Measurements from ENCODE around the gene C1QA. TPM values are rescaled to one million over a fixed set of nuclear protein-coding genes. Genes with fewer than 3 reads are reported as not detected.

The C1QA gene
- total and polyA plus RNA-seq, 4 donors: 65.3 to 396 (median 197) TPM

GRCh38 chr1:22618056-22618455, 18.4 kb upstream of the C1QA start:
- no peak overlapping the region for H3K4me3 ChIP-seq (ENCODE audit: low read length in 2 of 2)
- ATAC-seq (ENCODE audit: low FRiP score): no peak
- 33 to 37% methylated on average over 16 of the region's 16 CpGs for whole genome bisulfite sequencing, 2 donors
- no peak for DNase-seq
- H3K27ac ChIP-seq (ENCODE audit: low read depth in 1 of 2, low read length in 2 of 2): no peak overlapping the region
- H3K36me3 ChIP-seq (ENCODE audit: control insufficient read depth in 1 of 2, insufficient read depth in 2 of 2, low read length in 1 of 2): no peaks in the 10 kb centered on the region
- H3K9me3 ChIP-seq (ENCODE audit: control insufficient read depth, low read length): no peaks in the 10 kb centered on the region
- intact Hi-C loops (cut with DNase I): no loop called here
- no peaks in the 10 kb centered on the region for H3K4me1 ChIP-seq (ENCODE audit: control insufficient read depth in 1 of 2, insufficient read depth in 2 of 2, low read length in 2 of 2)
- no peaks in the 10 kb centered on the region for H3K27me3 ChIP-seq (ENCODE audit: control insufficient read depth in 1 of 2, insufficient read depth in 2 of 2, low read length in 1 of 2)

GRCh38 chr1:22619252-22619651, 17.2 kb upstream of the C1QA start:
- Histone ChIP-seq H3K4me1 (ENCODE audit: control insufficient read depth in 1 of 2, insufficient read depth in 2 of 2, low read length in 2 of 2) (no peaks in the 10 kb centered on the region), H3K4me3 (ENCODE audit: low read length in 2 of 2) (no peak overlapping the region), H3K27ac (ENCODE audit: low read depth in 1 of 2, low read length in 2 of 2) (no peak overlapping the region), H3K27me3 (ENCODE audit: control insufficient read depth in 1 of 2, insufficient read depth in 2 of 2, low read length in 1 of 2) (no peaks in the 10 kb centered on the region), H3K36me3 (ENCODE audit: control insufficient read depth in 1 of 2, insufficient read depth in 2 of 2, low read length in 1 of 2) (no peaks in the 10 kb centered on the region), H3K9me3 (ENCODE audit: control insufficient read depth, low read length) (no peaks in the 10 kb centered on the region)
- no peak for DNase-seq
- 76 to 78% methylated on average over 7 of the region's 7 CpGs for WGBS, 2 donors
- intact Hi-C loops (cut with DNase I): no loop called here
- no peak for ATAC-seq (ENCODE audit: low FRiP score)

- H3K27me3 ChIP-seq (ENCODE audit: control insufficient read depth in 1 of 2, insufficient read depth in 2 of 2, low read length in 1 of 2): no peaks in the 10 kb centered on the region
- no peak overlapping the region for H3K4me3 ChIP-seq (ENCODE audit: low read length in 2 of 2)
- DNase-seq (no peak), ATAC-seq (ENCODE audit: low FRiP score) (no peak)
- no peaks in the 10 kb centered on the region for H3K36me3 ChIP-seq (ENCODE audit: control insufficient read depth in 1 of 2, insufficient read depth in 2 of 2, low read length in 1 of 2)
- H3K4me1 ChIP-seq (ENCODE audit: control insufficient read depth in 1 of 2, insufficient read depth in 2 of 2, low read length in 2 of 2): no peaks in the 10 kb centered on the region
- no peak overlapping the region for H3K27ac ChIP-seq (ENCODE audit: low read depth in 1 of 2, low read length in 2 of 2)
- no peaks in the 10 kb centered on the region for H3K9me3 ChIP-seq (ENCODE audit: control insufficient read depth, low read length)
- 55 to 72% methylated on average over 12 of the region's 12 CpGs for WGBS, 2 donors
- intact Hi-C loops (cut with DNase I): no loop called here
Measured at GRCh38 chr1:22619798-22620197, 16.6 kb upstream of the C1QA start.

GRCh38 chr1:22621761-22622160, 14.7 kb upstream of the C1QA start:
- Histone ChIP-seq H3K36me3 (ENCODE audit: control insufficient read depth in 1 of 2, insufficient read depth in 2 of 2, low read length in 1 of 2) (no peaks in the 10 kb centered on the region), H3K4me3 (ENCODE audit: low read length in 2 of 2) (no peak overlapping the region), H3K27me3 (ENCODE audit: control insufficient read depth in 1 of 2, insufficient read depth in 2 of 2, low read length in 1 of 2) (no peaks in the 10 kb centered on the region), H3K4me1 (ENCODE audit: control insufficient read depth in 1 of 2, insufficient read depth in 2 of 2, low read length in 2 of 2) (no peaks in the 10 kb centered on the region), H3K9me3 (ENCODE audit: control insufficient read depth, low read length) (no peaks in the 10 kb centered on the region), H3K27ac (ENCODE audit: low read depth in 1 of 2, low read length in 2 of 2) (no peak overlapping the region)
- no peak for DNase-seq
- WGBS, 2 donors: 53 to 54% methylated on average over 4 of the region's 4 CpGs
- ATAC-seq (ENCODE audit: low FRiP score): no peak
- intact Hi-C loops (cut with DNase I): no loop called here

GRCh38 chr1:22625262-22625925, 11.0 kb upstream of the C1QA start:
- no peaks in the 10 kb centered on the region for H3K27me3 ChIP-seq (ENCODE audit: control insufficient read depth in 1 of 2, insufficient read depth in 2 of 2, low read length in 1 of 2)
- no peak for ATAC-seq (ENCODE audit: low FRiP score)
- 32 to 36% methylated on average over 9 of the region's 9 CpGs for WGBS, 2 donors
- H3K27ac ChIP-seq (ENCODE audit: low read depth in 1 of 2, low read length in 2 of 2): no peak overlapping the region
- H3K4me3 ChIP-seq (ENCODE audit: low read length in 2 of 2): no peak overlapping the region
- no peak for DNase-seq
- intact Hi-C loops (cut with DNase I): no loop called here
- H3K9me3 ChIP-seq (ENCODE audit: control insufficient read depth, low read length): no peaks in the 10 kb centered on the region
- H3K4me1 ChIP-seq (ENCODE audit: control insufficient read depth in 1 of 2, insufficient read depth in 2 of 2, low read length in 2 of 2): no peaks in the 10 kb centered on the region
- H3K36me3 ChIP-seq (ENCODE audit: control insufficient read depth in 1 of 2, insufficient read depth in 2 of 2, low read length in 1 of 2): no peaks in the 10 kb centered on the region

- Histone ChIP-seq H3K27me3 (ENCODE audit: control insufficient read depth in 1 of 2, insufficient read depth in 2 of 2, low read length in 1 of 2) (no peaks in the 10 kb centered on the region), H3K36me3 (ENCODE audit: control insufficient read depth in 1 of 2, insufficient read depth in 2 of 2, low read length in 1 of 2) (no peaks in the 10 kb centered on the region), H3K4me1 (ENCODE audit: control insufficient read depth in 1 of 2, insufficient read depth in 2 of 2, low read length in 2 of 2) (no peaks in the 10 kb centered on the region), H3K27ac (ENCODE audit: low read depth in 1 of 2, low read length in 2 of 2) (no peak overlapping the region), H3K4me3 (ENCODE audit: low read length in 2 of 2) (no peak overlapping the region), H3K9me3 (ENCODE audit: control insufficient read depth, low read length) (no peaks in the 10 kb centered on the region)
- DNase-seq (no peak), ATAC-seq (ENCODE audit: low FRiP score) (no peak)
- WGBS, 2 donors: 18 to 20% methylated on average over 20 of the region's 20 CpGs
- intact Hi-C loops (cut with DNase I): no loop called here
Measured at GRCh38 chr1:22626237-22627157, 9.9 kb upstream of the C1QA start.

- DNase-seq (no peak), ATAC-seq (ENCODE audit: low FRiP score) (no peak)
- Histone ChIP-seq H3K36me3 (ENCODE audit: control insufficient read depth in 1 of 2, insufficient read depth in 2 of 2, low read length in 1 of 2) (no peaks in the 10 kb centered on the region), H3K9me3 (ENCODE audit: control insufficient read depth, low read length) (no peaks in the 10 kb centered on the region), H3K27ac (ENCODE audit: low read depth in 1 of 2, low read length in 2 of 2) (no peak overlapping the region), H3K27me3 (ENCODE audit: control insufficient read depth in 1 of 2, insufficient read depth in 2 of 2, low read length in 1 of 2) (no peaks in the 10 kb centered on the region), H3K4me1 (ENCODE audit: control insufficient read depth in 1 of 2, insufficient read depth in 2 of 2, low read length in 2 of 2) (no peaks in the 10 kb centered on the region), H3K4me3 (ENCODE audit: low read length in 2 of 2) (no peak overlapping the region)
- 53% methylated on average over 5 of the region's 5 CpGs for WGBS, 2 donors
- intact Hi-C loops (cut with DNase I): no loop called here
Measured at GRCh38 chr1:22627331-22627730, 9.1 kb upstream of the C1QA start.

- WGBS, 2 donors: 44 to 46% methylated on average over 11 of the region's 11 CpGs
- no peak overlapping the region for H3K27ac ChIP-seq (ENCODE audit: low read depth in 1 of 2, low read length in 2 of 2)
- no peaks in the 10 kb centered on the region for H3K36me3 ChIP-seq (ENCODE audit: control insufficient read depth in 1 of 2, insufficient read depth in 2 of 2, low read length in 1 of 2)
- H3K27me3 ChIP-seq (ENCODE audit: control insufficient read depth in 1 of 2, insufficient read depth in 2 of 2, low read length in 1 of 2): no peaks in the 10 kb centered on the region
- intact Hi-C loops (cut with DNase I): no loop called here
- no peaks in the 10 kb centered on the region for H3K9me3 ChIP-seq (ENCODE audit: control insufficient read depth, low read length)
- DNase-seq (no peak), ATAC-seq (ENCODE audit: low FRiP score) (no peak)
- H3K4me3 ChIP-seq (ENCODE audit: low read length in 2 of 2): no peak overlapping the region
- no peaks in the 10 kb centered on the region for H3K4me1 ChIP-seq (ENCODE audit: control insufficient read depth in 1 of 2, insufficient read depth in 2 of 2, low read length in 2 of 2)
Measured at GRCh38 chr1:22628698-22629444, 7.6 kb upstream of the C1QA start.

Data from aorta (tissue), 5 donors.